GM12873 (cell line): ENCODE measurements around the gene C19orf47.

Experiments
- TF ChIP-seq, protein P1 (sequence below): IDR thresholded peaks from 2 replicates; pipeline ENCODE4 v1.5.1; 2012; ENCODE audit warnings: low read depth, mild to moderate bottlenecking, moderate library complexity, low read length, control low read depth; ENCODE audit not compliant: insufficient read depth; ENCODE audit errors: missing control alignments

C19orf47 gene

DNA sequence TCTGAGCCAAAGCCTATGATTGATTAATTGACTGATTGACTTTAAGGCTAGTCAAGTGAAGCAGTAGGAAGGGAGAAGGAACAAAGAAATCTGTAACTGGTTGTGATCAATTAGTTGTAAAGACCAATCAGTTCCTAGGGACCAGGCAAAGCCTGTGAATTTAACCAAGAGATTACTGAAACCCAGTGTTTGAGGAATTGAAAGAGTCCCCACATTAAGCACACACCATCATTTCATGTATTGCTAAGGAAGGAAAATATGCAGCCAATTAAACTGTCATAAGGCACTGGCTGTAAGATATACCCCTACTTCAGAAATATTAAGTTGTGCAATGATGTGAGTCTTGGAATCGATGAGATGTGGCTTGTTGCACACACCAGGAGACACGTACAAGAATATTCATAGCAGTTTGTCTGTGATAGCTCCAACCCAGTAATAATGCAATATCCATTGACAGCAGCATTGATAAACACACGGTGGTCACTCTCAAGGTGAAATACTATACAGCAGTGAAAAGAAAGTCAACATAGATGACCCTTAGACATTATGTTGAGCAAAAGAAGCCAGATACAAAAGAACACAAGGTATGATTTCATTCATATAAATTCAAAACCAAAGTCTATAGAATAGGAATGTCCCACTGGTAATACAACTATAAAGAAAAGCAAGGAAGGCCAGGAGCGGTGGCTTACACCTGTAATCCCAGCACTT is 9.0 kb downstream of the C19orf47 start:
- TF ChIP-seq, protein P1, sequence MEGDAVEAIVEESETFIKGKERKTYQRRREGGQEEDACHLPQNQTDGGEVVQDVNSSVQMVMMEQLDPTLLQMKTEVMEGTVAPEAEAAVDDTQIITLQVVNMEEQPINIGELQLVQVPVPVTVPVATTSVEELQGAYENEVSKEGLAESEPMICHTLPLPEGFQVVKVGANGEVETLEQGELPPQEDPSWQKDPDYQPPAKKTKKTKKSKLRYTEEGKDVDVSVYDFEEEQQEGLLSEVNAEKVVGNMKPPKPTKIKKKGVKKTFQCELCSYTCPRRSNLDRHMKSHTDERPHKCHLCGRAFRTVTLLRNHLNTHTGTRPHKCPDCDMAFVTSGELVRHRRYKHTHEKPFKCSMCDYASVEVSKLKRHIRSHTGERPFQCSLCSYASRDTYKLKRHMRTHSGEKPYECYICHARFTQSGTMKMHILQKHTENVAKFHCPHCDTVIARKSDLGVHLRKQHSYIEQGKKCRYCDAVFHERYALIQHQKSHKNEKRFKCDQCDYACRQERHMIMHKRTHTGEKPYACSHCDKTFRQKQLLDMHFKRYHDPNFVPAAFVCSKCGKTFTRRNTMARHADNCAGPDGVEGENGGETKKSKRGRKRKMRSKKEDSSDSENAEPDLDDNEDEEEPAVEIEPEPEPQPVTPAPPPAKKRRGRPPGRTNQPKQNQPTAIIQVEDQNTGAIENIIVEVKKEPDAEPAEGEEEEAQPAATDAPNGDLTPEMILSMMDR: no peak

DNA sequence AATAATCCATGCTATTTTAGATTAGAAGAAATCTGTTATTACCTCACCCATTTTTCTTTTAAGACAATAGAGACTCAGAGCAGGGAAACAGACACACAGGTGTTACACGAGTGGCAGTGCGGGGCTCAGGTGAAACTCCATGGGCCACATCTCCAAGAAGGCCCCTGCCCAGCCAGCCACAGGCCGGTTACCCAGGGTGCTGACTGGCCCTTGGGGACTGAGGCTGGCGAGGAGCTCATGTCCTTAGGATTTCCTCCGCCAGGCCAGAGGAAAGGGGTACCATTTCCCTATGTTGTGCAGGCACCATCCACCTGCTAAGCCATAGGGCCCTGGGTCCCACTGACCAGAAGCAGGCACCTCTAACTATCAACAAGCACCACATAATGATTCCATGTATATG is 10.6 kb downstream of the C19orf47 start:
- TF ChIP-seq, protein P1: no peak

DNA sequence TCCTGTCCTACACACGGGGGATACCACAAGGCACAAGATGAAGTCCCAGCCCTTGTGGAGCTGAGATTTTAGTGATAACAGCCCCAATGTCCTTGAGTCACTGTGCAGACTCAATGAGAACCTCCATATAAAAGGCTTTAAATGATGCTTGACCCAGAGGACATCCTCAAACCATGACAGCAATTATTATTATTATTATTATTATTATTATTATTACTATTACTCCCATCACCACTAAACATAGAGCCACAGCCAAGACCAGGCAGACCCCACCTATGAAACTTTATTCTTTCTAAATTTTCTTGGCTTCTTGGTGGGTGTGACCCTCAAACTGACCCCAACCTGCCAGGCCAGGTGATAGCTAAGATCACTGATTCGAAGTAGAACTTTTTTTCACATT is 11.1 kb downstream of the C19orf47 start:
- TF ChIP-seq, protein P1: no peak

DNA sequence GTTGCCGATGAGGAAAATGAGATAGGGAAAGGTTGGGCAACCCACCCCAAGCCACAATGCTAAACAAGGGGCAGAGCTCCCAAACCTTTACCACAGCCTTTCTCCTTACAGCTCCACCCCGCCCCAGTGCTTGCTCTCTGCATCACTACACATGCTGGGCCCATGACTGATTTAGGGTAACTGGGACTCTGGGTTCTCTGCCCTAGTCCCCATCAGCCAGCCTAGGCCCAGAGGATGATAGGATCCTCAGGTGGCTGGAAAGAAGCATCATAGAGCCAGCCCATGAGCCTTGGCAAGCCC is 11.6 kb downstream of the C19orf47 start:
- TF ChIP-seq, protein P1: no peak

DNA sequence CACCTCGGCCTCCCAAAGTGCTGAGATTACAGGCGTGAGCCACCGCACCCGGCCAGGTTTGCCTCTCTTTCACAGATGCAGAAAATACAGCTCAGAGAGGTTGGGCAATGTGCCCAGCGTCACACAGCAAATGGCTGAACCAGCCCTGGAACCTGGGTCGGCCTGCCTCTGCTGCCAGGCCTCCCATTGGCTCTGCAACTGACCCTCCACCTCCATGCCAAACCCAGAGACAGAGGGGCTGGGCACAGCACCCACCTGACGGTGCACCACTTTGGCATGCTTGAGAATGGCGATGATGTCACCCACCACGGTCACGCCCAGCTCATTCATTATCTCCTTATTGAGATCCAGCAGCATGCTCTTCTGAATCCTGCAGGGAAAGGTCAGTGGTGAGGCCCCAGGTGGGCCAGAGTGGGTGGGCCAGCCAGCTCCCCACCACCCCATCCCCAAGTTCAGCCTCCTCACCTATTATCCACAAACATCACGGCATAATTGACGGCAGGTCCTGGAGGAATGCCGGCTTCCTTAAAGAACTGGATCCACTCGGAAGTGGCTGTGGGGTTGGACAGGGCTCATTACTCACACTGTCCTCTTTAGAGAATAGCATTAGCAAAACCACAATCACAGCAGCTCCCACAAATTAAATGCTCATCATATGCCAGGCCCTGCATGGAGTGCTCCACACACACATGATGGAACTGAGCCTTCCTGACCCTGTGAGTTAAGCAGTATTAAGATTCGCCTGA is 12.2 kb downstream of the C19orf47 start:
- TF ChIP-seq, protein P1: no peak

DNA sequence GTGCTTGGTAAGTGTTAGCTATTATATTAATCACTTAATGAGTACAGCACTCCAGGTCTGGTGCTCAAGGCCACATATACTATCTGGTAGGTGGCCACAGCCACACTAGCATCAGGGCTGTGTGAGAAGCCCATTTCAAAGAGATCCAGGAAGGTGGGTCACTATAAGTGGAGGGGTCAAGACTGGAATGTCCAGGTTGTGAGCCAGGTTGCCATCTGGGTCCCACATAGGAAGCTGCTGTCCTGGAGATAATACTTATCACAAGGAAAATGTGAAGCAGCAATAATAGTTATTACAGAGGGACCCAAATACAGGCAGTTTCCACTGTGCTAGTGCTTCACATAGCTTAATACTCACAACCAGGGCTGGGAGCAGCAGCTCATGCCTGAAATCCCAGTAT is 13.1 kb downstream of the C19orf47 start:
- TF ChIP-seq, protein P1: no peak

DNA sequence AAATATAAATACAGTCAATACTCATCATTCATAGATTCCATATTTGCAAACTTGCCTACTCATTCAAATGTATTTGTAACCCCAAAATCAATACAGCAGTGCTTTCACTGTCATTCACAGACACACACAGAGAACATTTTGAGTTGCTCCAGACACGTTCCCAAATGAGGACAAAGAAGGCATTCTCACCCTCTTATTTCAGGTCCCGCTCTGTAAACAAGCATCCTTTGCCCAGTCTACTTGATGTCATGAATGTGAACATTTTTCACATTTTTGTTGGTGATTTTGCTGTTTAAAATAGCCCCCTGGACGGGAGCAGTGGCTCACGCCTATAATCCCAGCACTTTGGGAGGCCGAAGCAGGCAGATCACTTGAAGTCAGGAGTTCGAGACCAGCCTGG is 15.5 kb downstream of the C19orf47 start:
- TF ChIP-seq, protein P1: no peak
